CD4-positive, alpha-beta T cell treated with Interleukin-10 for 1 hour (primary cell): ENCODE measurements around the gene CROCC.
"Not testable (repeated sequence)": the region's sequence is repeated elsewhere in the genome, so short reads cannot be mapped to it uniquely, and the experiment has no call there.

Experiments used
- DNase-seq: peaks from one replicate; pipeline ENCODE4 v3.0.0-alpha.2; 2020

CROCC gene

DNA sequence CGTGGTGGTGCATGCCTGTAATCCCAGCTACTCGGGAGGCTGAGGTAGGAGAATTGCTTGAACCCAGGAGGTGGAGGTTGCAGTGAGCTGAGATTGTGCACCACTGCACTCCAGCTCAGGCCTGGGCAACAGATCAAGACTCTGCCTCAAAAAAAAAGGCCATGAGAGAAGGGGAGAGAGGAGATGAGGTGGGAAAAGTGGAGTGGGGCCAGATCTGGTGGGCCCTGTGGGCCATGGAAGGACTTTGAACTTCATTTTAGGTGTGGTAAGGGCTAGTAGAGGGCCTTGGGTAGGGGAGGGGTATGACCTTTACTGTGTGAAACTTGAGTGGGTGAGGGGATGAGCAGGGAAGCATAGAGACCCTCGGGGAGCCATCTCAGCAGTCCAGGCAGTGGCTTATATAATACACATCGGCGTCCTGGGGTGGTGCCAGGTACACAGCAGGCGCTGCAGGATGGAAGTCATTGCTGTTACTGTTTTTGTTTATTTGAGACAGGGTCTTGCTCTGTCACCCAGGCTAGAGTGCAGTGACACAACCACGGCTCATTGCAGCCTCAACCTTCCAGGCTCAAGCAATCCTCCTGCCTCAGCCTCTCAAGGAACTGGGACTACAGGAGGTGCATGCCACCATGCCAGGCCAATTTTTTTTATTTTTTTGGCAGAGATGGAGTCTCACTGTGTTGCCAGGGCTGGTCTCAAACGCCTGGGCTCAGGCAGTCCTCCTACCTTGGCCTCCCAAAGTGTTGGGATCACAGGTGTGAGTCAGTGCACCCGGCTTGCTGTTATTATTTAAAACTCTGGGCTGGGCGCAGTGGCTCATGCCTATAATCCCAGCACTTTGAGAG is 5.5 kb upstream of the CROCC start:
- DNase-seq = not testable (repeated sequence)

DNA sequence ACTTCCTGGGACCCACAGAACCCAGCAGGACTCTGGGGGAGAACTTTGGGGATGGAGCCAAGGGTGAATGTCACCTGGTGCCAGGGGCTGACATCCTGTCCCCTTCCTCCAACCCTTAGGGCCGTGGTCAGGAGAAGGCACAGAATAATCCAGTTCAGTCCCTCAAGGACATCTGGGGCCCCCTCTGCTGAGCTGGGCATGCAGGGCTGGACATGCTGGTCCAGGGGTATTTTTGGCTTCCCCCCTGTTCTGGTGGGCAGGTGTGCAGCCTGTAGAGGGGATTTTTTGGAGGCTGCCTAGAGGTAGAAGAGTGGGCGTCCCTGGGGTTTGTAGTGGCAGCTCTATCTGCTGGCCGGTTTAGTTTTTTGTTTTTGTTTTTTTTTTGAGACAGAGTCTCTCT is 3.4 kb upstream of the CROCC start:
- no peak for DNase-seq

DNA sequence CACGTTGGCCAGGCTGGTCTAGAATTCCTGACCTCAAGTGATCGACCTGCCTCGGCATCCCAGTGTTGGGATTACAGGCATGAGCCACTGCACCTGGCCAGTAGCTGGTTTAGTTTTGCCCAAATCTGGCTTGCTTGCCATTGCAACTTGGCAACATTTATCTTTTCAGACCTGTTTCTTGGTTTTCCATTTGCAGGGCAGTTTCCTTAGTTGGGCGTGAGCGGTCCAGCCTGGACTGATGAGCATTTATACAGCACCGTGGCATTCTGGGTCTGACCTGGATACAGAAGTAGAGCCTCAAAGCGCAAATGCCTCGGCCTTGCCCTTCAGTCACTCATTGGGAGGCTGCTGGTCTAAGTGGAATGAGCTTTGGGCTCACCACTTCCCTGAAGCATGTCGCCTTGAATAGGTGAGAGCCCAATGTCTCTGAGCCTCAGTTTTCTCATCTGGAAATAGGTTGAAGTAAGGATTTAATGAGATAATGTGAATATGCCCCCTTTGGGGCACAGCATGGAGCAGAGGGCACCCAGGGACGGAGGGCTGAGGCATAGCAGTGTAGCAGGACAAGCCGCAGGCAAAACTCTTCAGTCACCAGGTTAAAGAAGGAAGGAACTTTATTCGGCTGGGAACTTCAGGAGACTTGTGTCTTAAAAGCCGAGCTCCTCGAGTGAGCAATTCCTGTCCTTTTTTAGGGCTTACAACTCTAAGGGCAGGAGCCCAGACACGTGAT is 2.6 kb upstream of the CROCC start:
- DNase-seq = not testable (repeated sequence)

DNA sequence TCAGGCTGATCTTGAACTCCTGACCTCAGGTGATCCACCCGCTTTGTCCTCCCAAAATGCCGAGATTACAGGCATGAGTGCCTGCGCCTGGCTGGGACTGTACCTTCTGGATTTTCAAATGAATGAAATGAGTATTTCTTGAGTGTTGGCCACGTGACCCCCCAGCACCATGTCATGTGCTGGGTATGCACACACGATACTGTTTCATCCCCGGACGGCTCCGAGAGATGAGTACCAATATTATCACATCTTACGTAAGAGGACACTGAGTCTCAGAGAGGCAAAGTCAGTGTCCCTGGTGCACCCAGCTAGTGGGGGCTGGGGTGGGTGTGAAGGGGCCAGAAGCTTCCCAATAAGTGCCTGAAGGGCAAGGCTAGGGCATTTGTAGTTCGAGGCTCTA is 780 bp upstream of the CROCC start:
- no peak for DNase-seq

DNA sequence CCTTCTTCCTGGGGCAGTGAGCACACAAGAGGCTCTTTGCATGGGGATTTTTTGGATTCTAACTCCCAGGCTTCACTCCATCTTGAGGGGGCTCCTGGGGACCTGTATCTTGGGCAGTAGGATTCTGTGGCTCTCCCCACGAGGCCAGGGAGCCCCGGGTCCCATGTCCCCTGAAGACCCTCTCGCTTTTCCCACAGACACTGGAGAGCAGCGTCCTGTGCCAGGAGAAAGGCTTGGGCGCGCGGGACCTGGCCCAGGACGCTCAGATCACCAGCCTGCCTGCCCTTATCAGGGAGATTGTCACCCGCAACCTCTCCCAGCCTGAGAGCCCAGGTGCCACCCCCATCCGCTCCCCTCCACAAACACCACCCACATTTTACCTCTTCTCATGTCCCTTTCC is 735 bp downstream of the CROCC start:
- no peak for DNase-seq

DNA sequence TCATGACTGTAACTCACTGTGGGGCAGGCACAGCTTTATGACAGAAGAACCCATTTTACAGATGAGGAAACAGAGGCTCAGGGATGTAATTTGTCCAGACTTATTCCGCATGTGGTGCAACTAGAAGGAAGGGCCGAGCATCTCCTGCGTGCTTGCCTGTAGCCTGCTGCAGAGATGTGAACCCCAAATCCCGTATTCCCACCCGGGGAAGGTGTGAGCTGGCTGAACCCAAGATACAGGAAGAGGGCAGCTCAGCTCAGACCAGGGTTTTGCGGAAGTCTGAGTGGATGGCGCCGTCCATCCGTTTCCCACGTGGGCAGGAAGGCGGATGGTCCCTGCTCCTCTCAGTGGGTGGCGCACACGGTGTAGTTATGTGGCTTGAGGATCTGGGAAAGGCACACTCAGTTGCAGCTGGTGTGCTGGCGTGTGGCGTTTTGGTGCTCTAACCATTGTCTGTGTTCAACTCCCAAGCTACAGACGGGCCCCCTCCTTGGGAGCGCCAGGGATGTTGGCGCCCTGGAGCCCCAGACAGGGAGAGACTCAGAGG is 1.2 kb downstream of the CROCC start:
- DNase-seq = no peak

DNA sequence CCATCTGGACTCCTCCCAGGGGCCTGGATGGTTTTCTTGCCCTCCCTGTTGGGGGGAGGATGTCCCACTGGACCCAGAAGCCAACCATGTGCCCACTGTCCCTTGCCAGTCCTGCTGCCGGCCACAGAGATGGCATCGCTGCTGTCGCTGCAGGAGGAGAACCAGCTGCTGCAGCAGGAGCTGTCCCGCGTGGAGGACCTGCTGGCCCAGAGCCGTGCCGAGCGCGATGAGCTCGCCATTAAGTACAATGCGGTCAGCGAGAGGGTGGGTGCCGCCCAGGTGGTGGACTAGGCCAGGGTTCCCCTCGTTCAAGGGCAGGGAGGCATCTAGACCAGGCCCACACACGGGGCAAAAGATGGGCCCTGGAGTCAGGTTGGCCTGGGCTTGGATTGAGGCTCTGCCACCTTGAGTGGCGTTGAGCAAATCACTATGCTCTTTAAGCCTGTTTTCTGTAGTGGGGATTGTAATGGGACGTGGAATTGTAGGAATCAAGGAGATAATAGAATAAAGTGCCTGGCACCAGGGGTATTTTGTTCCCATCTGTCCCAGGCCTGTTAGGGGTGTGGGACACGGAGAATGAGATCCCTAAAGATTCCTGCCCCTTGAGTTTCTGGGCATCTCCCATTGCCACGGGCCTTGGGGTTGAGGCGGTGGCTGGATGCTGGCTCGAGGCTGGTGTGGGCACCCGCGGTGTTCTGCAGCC is 2.6 kb downstream of the CROCC start:
- no peak for DNase-seq

DNA sequence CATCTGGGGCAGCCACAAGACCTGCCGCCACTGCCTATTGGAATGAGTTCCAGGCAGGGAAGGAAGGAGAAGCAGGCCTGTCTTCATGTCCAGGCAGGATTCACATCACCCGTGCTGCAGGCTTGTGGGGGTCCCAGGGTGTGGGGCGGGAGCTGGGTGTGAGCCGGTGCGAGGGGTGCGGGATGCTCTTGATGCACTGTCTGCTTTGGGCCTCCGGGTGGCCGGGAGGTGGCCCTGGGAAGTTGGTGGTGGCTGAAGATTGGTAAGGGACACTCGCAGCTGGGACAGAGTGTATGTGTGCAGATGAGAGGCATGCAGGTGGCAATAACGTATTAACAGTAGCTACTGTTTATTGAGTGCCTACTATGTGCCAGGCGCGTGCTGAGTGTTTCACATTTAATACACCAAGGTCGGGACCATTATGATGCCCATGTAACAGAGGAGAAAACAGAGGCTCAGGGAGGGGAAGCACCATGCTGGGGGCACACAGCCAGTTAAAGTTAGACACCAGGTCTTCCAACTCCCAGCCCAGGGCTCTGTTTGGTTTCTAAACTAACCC is 3.3 kb downstream of the CROCC start:
- DNase-seq = no peak

DNA sequence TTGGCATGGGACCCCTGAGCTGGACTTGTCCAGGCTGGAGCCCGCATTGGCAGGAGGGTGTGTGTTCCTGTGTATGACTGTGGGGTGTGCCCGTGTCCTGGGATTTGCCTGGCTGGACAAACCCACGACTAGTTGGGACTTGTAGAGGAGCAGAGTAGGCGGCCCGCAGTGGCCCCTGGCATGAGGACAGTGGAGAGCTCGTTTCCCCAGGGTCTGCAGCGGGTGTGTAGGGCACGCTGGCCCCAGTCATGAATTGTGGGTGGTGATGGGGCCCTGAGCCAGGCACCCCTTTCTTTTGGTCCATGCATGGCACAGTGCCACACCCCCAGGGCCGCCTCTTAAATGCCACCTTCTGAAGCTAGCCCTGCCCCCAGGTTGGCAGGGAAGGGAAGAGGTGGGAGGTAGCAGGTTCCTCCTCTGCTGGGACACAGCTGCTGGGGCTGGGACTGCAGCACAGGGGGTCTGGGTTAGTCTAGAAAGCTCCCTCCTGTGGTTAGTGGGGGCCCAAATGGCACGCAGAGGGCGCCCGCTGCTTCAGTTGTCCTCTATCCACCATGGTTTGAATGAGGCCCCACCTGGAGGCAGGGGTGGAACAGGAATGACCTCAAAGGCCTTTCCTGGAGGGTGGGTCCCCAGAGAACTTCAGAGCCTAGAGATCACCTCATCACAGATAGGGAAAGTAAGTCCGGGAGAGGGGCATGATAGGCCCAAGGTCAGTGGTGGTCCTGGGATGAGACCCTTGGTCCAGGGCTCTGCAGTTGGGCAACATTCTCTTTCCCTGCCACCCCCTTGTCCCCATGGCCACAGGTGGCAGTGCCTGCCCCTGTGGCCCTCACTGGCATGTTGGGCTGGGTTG is 4.1 kb downstream of the CROCC start:
- no peak for DNase-seq

DNA sequence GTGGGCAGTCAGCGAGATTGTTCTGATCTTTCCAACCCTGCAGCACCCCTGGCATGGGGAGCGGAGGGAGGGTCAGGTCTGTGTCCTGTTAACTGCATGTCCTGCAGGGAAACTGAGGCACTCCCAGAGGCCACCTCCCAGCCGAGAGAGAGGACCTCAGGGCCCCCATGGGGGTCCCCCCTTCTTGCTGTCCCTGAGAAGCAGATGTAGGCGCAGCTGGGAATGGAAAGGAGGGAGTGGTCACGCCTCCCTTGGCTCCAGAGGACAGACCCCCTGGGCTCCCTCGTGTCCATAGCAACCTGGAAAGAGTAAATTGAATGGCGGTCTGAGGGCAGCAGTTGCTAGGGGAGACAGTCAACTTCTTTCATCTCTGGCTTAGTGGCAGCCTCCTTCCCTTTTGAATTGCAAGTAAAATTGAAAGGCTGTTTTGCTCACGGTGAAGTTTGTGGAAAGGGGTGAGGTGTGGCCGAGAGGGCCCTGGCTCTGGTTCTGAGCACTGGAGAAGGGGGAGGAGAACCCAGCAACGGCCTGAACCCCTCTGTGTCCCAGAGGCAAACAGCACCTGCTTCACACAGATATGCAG is 4.9 kb downstream of the CROCC start:
- DNase-seq = no peak

DNA sequence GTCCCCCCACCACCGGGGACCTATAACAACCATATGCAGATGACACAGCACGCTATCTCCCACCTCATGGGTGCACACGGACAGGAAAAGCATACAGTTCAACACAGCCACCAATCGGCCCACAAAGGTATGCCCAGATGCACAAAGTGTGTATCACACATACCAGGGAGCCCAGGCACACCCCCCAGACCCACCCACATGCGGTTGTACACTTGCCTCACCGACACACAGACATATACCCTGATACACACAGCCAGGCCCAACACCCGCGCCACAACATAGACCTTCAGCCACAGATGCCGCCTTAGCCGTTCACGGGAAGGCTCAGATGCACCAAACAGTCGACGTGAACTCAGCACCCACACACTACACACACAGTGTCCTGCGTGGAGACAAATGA is 5.5 kb downstream of the CROCC start:
- DNase-seq = no peak

DNA sequence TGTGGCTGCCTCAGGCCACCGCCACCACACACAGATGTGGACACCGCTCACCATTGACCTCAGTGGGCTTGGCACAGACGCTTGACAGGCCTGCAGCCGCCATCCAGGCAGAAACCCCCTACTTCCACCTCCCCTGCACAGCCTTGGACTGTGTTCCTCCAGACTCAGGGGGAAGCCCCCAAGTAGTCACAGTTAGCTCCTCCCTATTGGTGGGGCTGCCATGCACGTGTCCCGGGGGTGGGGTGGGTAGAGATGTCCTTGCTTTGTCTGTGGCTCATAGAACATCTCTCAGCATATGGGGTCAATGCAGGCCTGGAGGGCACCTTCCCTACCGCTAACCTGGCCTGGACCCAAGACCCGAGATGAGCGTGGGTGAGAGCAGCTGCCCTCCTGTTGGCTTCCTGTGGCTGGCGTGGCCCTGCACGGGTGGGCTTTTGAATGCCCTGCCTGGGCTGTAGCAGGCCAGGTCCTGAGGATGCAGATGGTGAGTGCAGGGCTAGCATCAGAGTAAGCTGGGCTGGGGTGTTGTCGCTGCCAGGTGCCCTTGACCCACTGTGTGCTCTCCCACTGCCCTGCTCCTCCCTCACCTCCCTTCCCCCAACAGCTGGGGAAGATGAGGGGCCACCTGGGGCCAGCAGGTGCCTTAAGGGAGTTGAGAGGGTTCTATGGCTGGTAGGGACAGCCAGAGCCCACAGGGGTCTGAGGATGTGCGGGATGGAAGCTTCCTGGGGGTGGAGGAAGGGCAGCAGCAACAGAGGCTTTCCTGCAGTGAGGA is 6.2 kb downstream of the CROCC start:
- no peak for DNase-seq

DNA sequence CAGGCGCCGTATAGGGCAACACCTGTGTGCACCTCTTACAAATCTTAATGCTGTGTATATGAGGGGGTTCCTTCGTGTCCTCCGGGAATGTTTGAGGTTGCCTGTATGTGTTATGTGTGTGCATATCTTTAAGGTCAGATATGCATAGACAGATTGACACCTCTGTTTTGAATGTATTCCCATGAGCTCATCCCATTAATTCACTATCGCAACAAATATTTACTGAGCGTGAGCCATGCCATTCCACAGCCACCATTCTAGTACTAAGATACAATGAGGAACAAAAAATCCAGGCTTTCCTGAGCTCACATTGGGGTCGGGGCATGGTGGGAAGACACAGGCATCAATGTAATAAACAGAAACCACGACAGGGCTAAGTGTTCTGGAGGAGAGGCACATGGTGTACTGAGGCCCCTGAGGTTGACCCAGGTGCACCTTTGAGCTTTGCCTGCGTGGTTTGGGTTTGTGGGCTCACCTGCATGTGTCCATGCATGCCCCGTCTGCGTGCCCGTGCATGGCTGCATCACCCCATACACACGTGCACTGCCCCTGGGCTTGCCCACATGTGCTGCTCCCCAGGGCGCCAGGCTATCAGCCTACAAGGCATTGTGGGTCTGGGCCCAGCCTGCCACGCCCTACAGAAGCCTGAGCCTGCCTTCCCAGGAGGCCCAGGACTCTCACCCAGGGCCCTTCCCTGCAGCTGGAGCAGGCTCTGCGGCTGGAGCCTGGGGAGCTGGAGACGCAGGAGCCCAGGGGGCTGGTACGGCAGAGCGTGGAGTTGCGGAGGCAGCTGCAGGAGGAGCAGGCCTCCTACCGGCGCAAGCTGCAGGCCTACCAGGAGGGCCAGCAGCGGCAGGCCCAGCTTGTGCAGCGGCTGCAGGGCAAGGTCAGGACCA is 7.7 kb downstream of the CROCC start:
- not testable (repeated sequence) for DNase-seq

DNA sequence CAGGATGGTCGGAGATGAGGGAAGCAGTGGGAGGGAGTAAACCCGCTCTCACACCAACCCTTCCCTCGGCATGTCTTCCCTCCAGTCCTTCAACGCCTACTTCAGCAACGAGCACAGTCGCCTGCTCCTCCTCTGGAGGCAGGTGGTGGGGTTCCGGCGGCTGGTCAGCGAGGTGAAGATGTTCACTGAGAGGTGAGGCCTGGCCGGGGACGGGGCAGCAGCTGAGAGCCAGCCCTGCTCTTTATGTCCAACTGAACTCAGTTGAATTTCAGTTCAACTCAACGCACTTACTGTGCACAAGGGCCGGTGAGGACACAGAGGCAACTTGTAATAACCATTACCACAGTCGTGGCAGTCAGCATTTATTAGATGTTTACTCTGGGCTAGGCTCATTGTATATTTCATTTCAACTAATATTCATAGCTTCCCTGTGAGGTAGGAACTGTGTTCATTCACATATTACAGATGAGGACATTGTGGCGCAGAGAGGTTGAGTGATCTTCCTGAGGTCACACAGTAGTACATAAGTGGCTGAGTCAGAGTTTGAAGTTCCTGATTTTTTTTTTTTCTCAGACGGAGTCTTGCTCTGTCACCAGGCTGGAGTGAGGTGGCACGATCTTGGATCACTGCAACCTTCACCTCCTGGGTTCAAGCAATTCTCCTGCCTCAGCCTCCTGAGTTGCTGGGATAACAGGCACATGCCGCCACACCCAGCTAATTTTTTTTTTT is 9.6 kb downstream of the CROCC start:
- DNase-seq = not testable (repeated sequence)

DNA sequence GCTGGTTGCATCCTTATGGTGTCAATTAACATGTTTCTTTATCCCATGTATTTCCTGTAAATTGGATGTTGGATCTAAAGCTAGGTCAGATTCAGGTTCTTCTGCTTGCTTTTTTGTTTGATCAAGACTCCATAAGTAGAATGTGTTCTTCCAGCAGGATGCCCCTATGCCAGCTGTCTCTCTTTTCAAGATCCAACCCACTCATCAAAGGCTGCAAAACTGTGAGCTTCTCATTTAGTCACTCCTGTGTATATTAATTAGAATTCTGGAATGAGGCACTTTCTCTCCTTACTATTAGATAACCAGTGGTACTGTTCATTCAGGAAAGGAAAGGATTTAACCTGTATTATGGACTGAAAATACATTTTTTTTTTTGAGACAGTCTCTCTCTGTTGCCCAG is 12.2 kb downstream of the CROCC start:
- not testable (repeated sequence) for DNase-seq

DNA sequence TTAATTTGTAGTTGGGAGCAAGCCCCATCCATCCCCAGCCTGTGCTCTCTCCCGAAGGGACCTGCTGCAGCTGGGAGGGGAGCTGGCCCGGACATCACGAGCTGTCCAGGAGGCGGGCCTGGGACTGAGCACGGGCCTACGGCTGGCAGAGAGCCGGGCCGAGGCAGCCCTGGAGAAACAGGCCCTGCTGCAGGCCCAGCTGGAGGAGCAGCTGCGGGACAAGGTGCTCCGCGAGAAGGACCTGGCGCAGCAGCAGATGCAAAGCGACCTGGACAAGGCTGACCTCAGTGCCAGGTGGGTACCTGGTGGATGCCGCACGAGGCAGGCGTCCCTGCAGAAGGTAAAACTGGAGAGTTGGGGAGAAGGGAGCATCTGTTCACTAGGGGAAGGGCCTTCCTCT is 14.8 kb downstream of the CROCC start:
- not testable (repeated sequence) for DNase-seq

DNA sequence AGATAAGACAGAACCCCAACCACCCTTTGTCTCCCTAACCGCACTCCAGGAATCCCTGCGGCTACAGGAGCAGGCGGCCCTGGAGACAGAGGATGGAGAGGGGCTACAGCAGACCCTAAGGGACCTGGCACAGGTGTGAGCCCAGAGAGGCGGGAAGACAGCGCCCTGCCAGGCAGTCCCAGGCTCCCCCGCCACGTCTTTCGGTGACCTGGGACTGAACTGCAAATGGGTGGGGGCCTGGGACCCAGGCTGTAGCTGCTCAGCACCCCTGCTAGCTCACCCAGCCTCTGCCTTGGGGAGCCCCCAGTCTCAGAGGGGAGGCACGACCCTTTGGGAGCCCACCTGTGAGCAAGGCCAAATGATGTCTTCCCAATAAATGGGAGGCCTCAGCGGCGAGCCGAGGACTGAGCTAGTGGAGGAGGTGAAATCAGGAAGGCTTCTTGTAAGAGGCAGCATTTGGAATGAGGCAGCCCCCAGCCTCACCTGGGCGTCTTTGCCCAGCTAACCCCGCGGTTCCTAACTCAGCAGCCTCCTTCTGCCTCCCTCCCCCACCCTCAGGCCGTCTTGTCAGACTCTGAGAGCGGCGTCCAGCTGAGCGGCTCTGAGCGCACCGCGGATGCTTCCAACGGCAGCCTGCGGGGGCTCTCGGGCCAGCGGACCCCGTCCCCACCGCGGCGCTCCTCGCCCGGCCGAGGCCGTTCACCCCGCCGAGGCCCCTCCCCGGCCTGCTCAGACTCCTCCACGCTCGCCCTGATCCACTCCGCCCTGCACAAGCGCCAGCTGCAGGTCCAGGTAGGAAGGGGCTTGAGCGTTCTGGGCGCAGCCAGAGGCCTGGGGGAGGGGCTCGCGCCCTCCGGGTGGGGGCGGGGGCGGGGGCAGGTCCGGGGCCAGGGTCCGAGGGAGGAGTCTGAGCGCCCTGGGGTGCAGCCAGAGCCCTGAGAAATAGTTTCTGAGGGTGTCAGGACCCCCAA is 16.9 kb downstream of the CROCC start:
- DNase-seq = no peak
